Measurements from ENCODE around the gene RASL12.
A peak's percentile ranks its signal among the peaks of the same experiment; 100 is the strongest.
"Not testable (repeated sequence)": the region's sequence is repeated elsewhere in the genome, so short reads cannot be mapped to it uniquely, and the experiment has no call there.

The RASL12 gene

GRCh38 chr15:65091946-65092770, 24.4 kb upstream of the RASL12 start:
- no peak for DNase-seq

DNA sequence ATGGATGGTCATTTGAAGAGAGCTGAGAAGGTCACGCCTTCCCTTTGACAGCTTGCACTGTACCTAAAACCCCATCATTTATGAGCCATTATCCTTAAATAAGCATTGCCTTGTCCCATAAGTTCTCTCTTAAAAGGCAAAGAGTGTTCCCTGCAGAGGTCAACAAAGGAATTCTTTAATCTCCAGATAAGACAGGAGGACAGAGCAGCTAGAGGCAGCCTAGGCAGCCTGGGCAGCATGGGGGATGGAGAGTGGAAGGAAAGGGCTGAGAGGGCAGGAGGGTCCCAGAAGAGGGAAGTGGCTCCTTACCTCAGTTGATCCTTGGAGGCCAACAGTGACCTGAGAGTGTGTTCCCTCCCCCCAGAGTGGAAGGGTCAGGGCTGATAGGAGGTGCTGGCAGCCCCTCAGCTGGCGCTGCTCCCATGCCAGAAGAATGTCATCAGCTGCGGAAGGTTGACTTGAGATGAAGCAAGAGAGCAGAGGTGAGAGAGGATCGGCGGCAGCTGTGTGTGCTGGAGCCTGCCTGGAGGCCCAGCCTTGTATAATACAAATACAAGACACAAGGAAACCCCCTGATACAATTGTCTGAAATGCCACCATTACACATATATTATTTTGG, 21.5 kb upstream of the RASL12 start:
- no peak for DNase-seq

GRCh38 chr15:65088643-65089021, 20.8 kb upstream of the RASL12 start:
- no peak for DNase-seq

GRCh38 chr15:65087873-65088642, 20.3 kb upstream of the RASL12 start:
- no peak for DNase-seq

DNA sequence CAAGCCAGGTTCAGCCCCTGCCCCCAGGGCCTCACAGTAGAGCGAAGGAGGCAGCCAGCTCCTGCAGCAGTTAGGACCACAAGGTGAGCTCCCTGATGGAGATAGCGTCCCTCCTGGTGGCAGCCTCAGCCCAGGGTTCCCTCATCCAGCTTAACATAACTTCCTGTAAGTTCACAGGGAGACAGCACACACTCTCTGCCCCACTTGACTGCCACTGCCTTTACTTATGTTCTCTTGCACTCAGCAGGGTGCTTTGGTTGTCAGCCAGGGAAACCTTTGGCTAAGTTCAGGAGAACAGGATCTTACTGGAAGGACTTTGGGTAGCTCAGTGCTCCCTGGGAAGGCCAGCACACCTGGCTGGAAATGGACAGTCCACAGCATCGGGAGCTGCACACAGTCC, 19.6 kb upstream of the RASL12 start:
- DNase-seq: no peak

GRCh38 chr15:65086680-65087111, 18.9 kb upstream of the RASL12 start:
- DNase-seq: no peak

GRCh38 chr15:65085990-65086679, 18.3 kb upstream of the RASL12 start:
- DNase-seq: peak in 1 of 2 experiments; percentile 27

DNA sequence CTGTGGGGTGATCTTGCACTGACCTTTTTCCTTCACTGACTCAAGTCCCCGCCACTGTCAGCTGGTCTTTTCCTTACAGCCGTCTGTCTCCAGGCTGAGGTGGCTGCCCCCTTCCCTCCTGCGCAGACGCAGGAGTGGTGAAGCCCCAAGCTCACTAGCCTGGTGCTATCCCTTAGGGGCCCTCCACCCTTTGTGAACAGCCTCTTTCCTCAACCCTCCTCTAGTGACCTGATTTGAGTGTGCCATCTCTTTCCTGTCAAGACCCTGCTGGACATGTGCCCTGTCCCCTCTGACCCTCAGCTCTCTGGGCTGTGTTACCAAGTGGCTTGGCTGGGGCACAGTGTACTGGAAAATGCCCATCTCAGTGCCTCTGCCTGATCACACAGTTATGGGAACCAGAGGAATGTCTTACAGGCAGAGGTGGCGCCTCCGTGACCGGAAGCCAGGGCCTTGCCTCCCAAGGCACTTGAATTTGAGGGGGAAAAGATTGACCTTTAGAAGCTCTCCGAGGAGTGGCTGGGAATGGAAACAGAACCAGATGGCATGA, 17.5 kb upstream of the RASL12 start:
- no peak for DNase-seq

GRCh38 chr15:65084500-65085206, 16.9 kb upstream of the RASL12 start:
- DNase-seq: no peak

DNA sequence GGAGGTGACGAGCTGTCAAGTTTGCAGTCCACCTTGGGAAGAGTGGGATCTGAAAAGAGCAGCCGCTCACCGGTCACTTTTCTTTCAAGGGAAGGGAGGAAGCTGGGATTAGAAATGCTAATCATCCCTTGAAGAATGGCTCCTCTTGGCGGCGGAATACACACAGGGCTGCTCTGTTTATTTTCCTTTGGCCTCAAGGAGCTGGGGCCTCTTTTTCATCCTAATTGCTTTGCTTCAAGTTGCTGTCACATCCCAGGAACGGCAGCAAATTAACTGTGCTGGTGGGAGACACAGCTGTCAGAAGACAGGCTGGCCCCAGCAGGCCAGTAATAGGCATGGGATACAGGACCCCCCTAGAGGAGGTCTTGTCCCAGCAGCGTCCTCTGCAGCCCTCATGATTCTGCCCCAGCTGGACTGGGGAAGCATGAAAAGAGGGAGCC, 15.5 kb upstream of the RASL12 start:
- DNase-seq: no peak

DNA sequence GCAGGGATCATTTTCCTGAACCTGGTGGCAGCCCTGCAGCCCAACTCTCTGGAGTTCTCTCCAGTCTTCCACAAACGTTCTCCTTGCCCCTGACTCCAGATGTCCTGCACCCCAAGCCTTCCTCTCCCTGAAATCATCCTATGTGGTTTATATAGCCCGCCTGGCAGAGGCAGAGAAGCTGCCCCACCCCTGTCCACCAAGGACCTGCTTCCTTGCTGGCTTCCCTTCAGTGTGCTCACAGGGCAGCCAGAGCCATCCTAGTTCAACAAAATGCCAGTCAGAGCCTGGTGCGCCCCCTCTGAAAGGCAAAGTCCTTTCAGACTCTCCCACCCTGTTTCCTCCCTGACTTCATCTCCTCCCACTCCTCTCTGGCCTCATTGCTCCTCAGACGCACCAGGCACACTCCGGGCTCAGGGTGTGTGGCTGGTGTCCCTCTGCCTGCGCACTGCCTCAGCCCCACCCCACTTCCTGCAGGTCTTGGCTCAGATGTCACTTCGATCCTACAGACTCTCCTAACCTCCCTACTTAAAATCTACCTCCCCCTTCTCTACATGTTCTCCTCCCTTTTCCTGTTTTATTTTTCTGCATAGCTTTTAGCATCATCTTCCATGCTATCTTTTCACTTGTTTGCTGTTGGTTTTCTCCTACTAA, 14.6 kb upstream of the RASL12 start:
- DNase-seq: peak; percentile 26 to 27

GRCh38 chr15:65081758-65082157, 14.0 kb upstream of the RASL12 start:
- DNase-seq: peak; percentile 15 to 25

DNA sequence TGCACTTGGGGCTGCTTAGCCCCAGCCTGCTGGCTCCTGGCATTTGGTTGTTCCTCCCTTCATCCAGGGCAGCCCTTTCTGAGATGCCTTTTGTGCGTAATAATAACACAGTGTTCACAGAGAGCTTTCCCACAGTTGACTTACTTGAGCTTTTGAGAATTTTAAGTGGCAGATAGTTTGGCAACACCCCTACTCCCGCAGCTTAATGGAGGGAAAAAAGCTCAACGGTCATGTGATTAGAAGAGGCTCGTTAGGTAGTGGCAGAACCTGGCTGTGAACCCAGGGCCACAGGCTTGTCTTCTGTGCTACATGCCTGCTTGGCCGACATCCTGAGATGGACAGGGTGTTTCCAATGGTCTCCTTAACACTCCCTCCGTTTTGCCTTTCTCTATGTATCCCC, 13.5 kb upstream of the RASL12 start:
- DNase-seq: no peak

DNA sequence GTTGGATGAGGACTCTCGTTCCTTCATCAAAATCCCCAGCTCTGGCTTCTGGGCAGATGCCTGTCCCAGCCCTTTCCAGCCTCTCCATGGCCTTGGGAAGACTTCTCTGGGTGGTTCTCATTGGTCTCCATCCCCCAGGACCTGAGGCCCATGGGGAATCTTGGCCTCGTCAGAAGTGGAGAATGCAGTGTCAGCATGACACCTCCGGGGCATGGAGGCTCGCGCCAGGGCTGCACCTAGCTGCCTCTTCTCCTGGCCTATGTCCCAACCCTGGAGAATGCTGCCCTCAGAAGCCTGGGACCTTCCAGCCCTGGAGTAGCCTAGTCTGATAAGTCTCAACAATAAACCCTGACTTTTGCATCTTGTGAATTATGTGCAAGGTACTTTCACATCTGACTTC, 11.8 kb upstream of the RASL12 start:
- no peak for DNase-seq

GRCh38 chr15:65077981-65078352, 10.2 kb upstream of the RASL12 start:
- DNase-seq: peak; percentile 61 to 65

DNA sequence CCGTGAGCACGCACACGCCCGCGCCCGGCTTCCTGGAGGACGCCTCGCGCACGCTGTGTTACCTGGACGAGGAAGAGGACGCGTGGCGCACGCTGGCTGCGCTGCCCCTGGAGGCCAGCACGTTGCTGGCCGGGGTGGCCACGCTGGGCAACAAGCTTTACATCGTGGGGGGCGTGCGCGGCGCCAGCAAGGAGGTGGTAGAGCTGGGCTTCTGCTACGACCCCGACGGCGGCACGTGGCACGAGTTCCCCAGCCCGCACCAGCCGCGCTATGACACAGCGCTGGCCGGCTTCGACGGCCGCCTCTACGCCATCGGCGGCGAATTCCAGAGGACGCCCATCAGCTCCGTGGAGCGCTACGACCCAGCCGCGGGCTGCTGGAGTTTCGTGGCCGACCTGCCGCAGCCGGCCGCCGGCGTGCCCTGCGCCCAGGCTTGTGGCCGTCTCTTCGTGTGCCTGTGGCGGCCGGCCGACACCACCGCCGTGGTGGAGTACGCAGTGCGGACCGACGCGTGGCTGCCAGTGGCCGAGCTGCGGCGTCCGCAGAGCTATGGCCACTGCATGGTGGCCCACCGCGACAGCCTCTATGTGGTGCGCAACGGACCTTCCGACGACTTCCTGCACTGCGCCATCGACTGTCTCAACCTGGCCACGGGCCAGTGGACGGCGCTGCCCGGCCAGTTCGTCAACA, 9.6 kb upstream of the RASL12 start:
- DNase-seq: no peak

DNA sequence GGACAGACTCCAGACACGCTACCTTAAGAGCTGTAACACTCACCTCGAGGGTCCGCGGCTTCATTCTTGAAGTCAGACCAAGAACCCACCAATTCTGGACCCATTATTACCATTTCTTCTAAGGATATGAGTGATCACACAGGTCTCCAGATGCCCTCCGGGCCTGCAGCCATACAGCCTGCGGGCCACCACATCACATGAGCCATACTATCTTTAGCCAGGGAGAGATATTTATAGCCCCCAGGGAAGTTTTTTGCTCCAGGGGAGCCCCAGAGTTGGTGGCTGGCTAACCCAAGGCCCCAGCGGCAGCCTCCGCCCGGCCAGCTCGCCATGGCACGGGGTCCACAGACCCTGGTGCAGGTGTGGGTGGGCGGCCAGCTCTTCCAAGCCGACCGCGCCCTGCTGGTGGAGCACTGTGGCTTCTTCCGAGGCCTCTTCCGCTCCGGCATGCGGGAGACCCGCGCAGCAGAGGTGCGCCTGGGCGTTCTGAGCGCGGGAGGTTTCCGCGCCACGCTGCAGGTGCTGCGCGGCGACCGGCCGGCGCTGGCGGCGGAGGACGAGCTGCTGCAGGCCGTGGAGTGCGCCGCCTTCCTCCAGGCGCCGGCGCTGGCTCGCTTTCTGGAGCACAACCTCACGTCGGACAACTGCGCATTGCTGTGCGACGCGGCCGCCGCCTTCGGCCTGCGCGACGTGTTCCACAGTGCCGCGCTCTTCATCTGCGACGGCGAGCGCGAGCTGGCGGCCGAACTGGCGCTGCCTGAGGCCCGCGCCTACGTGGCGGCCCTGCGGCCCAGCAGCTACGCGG, 8.9 kb upstream of the RASL12 start, which contains the start of gene KBTBD13:
TSS of gene KBTBD13 (plus strand) at position 261 of the 805 bp plus-strand sequence. CDS start at position 331, 70 bp downstream.
- DNase-seq: no peak

- not testable (repeated sequence) for DNase-seq
These were observed 8.0 kb upstream of the RASL12 start for GRCh38 chr15:65075607-65076395.

DNA sequence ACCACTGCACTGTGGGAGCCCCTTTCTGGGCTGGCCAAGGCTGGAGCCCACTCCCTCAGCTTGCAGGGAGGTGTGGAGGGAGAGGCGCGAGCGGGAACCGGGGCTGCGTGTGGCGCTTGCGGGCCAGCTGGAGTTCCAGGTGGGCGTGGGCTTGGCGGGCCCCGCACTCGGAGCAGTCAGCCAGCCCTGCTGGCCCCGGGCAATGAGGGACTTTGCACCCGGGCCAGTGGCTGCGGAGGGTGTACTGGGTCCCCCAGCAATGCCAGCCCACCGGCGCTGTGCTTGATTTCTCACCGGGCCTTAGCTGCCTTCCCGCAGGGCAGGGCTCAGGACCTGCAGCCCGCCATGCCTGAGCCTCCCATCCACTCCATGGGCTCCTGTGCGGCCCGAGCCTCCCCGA, 7.2 kb upstream of the RASL12 start:
- not testable (repeated sequence) for DNase-seq
